Breast epithelium (tissue), 3 donors: ENCODE data around the gene GNAL.

Experiments
- POLR2A ChIP-seq: fragments of 450-650 bp; IDR thresholded peaks from one replicate; pipeline ENCODE4 v1.6.1; 2016; ENCODE audit warnings: antibody characterized with exemption, mild to moderate bottlenecking, moderate library complexity
- POLR2AphosphoS5 ChIP-seq, 3 donors: sonication (generic); formaldehyde crosslinking; IDR thresholded peaks; one replicate each; pipeline ENCODE4 v1.6.1; 2017; ENCODE audit warnings: antibody characterized with exemption in 3 of 3
- TF ChIP-seq, protein P1 (sequence below), 3 donors: fragments of 450-650 bp; IDR thresholded peaks; one replicate each; pipeline ENCODE4 v1.5.1; 2016 to 2017; ENCODE audit warnings: antibody characterized with exemption in 3 of 3, mild to moderate bottlenecking in 3 of 3, moderate library complexity in 3 of 3

DNA sequence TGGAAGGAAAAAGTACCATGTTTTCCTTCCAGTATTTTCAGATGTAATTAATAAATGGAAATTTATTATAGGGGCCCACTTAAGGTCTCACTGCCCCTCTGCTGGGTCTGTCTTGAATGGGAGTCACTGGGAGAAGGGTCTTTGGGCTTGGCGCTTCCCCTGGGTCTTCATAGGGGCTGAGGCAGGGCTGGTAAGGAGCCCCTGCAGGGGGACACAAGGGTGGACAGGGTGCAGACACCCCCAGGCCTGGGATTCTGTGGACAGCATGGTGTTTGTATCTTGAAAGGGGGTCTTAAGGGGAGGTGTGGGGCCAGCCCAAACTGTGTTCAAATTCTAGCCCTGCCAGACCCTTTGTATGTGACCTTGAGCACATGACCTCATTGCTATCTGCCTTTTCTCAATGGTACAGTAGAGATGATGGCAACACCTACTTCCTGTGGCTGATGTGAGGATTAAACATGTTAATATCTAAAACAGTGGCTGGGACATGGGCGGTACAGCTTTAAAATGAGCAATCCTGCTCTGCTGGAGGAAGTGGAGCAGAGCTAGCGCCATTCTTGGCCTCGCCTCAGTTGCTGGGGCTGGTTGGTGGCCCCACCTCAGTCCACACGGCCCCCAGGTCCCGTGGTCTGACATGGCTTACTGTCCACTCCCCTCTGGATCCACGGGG is 71.6 kb downstream of the GNAL start:
- no peak for TF ChIP-seq POLR2A
- TF ChIP-seq, protein P1, sequence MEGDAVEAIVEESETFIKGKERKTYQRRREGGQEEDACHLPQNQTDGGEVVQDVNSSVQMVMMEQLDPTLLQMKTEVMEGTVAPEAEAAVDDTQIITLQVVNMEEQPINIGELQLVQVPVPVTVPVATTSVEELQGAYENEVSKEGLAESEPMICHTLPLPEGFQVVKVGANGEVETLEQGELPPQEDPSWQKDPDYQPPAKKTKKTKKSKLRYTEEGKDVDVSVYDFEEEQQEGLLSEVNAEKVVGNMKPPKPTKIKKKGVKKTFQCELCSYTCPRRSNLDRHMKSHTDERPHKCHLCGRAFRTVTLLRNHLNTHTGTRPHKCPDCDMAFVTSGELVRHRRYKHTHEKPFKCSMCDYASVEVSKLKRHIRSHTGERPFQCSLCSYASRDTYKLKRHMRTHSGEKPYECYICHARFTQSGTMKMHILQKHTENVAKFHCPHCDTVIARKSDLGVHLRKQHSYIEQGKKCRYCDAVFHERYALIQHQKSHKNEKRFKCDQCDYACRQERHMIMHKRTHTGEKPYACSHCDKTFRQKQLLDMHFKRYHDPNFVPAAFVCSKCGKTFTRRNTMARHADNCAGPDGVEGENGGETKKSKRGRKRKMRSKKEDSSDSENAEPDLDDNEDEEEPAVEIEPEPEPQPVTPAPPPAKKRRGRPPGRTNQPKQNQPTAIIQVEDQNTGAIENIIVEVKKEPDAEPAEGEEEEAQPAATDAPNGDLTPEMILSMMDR (IDR thresholded peaks at IDR 0.05) = no peak
- no peak for TF ChIP-seq POLR2AphosphoS5 (IDR thresholded peaks at IDR 0.05)
